Fibroblast of skin of right quadriceps (primary cell): ENCODE results near the gene LRRC25.
"Not testable (repeated sequence)": the region's sequence is repeated elsewhere in the genome, so short reads cannot be mapped to it uniquely, and the experiment has no call there.

Experiments used
- DNase-seq: peaks from one replicate; pipeline ENCODE4 v3.0.0-alpha.2; 2013

LRRC25 gene

DNA sequence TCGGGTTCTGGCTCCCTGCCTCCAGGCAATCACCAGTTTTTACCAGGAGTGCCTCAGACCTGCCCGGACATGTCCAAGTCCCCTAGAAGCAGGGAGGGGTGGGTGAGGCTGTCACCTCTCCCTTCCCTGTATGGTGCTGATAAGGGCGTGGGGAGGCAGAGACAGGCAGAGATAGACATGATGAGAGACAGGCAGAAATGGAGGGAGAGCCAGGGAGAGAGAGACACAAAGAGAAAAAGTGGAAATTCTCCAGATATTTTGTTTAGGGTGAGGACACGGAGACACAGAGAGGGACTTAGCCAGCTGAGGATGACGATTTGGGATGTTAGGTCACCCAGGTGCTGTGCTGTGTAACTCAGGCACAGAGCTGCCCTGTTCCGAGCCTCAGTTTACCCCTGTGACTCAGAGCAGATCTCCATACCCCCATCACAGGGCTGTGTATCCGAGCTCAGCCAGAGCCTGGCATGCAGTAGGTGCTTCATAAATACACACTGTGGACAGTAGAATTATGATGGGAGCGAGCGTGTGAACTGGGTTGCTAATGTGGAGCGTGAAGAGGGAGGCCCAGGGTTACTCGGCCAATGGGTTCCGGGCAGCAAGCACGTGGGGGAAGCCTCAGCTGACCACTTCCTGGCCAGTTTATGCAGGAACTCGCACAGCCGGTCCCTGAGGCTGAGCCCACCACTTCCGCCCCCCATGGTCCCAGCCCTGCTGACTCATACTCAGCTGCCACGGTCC is 23.4 kb downstream of the LRRC25 start:
- peak; percentile 94 for DNase-seq

DNA sequence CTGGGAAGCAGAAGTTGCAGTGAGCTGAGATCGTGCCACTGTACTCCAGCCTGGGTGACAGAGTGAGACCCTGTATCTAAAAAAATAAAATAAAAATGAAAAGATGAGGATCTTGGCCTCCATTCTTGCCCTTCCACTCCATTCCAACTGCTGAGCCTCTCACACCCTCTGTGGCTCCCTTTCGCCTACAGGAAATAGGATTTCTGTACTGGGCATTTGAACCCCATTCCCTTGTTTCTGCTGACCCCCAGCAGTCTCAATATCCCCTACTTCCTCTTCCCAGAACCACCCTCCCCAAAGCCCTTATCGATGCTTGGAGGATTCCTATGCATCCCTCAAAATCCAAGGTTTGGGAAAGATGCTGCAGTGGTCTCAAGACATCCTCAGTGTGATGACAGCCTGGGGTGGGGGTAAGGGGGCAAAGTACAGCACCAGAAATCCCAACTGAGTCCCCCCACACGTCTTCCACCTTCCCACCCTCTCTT is 24.0 kb downstream of the LRRC25 start:
- no peak for DNase-seq

DNA sequence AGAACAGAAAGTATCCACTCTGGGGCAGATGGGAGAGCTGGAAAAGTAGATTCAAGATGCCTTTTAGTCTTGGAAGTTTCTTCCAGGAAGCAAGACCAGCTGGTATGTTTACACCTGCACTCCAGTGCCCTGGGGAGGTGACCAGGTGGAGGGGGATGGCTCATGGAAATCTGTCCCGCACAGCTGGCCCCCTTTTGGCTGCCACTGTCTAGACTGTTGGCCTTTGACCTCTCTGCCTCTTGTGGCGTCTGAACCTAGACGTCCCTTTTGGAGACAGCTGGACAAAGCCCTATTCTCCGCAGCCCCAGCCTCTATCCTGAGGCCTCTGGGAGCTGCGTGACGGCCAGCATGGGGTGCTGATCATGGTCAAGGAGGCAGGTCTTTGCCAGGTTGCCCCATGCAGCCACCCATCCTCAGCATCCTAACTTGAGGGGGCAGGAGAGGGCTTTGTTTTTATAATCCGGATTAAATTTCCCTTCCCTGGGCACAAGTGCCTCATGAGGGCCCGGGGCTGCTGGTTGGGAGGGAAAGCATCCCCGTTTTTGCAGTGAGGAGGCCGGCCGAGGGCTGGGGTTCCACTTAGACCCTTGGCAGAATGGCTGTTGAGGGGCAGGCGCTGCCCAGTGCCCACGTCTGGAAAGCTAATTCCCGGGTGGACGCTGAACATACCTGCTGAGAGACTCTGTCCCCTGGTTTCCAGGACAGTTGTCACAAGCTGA is 28.8 kb downstream of the LRRC25 start:
- DNase-seq = no peak

DNA sequence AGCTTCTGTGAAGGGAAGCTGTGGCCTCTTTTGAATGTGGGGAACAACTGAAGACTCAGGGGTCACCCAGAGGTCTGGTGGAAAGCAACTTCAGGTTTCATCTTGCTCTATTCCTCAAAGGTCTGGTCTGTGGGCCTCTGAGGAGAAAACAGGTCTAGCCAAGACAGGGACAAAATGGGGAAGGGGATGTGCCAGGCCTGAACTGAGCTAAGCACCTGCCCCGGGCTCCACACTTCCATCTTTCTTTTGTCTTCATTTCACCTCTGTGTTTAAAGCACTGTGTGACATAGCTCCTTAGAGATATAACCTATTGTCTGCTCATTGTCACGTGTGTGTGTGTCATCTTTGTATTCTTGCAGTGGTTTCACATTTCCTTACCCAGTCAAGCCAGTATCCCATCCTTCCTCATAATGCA is 31.4 kb downstream of the LRRC25 start:
- no peak for DNase-seq

DNA sequence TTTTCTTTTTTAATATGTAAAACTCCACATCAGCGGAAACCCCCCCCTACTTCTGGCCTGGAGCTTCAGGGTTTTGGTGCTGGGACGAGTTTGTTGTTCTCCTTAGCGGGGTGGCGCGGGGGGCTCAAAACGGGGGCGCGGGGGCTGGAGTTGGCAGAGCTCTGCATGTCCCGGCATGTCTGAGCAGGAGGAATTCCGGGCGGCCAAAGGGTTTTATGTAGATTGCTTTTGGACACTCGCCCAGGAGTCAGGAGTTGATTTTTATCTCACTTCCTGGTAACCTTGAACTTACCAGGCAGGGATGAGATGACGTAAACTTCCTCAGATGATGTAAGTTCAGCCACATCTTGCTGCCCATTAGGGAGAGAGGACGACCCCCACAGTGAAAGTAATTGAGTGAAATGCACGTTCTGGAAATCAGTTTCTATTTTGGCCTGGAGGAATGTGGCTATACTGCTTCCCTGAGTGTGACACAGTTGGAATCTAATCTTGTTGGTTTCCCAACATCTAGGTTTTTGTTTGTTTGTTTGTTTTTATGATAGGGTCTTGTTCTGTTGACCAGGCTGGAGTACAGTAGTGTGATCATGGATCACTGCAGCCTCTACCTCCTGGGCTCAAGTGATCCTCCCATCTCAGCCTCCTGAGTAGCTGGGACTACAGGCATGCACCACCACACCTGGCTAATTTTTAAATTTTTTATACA is 32.4 kb downstream of the LRRC25 start:
- DNase-seq = peak; percentile 99

DNA sequence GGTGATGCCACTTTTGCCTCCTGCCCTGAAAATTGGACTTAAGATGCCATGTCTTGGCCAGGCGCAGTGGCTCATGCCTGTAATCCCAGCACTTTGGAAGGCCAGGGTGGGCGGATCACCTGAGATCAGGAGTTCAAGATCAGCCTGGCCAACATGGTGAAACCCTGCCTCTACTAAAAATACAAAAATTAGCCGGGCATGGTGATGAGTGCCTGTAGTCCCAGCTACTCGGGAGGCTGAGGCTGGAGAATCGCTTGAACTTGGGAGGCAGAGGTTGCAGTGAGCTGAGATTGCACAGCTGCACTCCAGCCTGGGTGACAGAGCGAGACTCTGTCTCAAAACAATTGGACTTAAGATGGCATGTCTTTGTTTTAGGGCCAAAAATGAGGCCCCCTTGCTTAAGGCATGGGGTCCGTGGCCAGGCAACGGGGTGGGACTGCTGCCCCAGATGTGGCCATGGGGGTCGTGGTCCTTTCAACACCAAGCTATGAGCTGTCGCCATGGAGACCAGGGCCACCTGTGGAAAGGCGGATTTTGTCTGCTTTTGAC is 33.1 kb downstream of the LRRC25 start:
- not testable (repeated sequence) for DNase-seq

DNA sequence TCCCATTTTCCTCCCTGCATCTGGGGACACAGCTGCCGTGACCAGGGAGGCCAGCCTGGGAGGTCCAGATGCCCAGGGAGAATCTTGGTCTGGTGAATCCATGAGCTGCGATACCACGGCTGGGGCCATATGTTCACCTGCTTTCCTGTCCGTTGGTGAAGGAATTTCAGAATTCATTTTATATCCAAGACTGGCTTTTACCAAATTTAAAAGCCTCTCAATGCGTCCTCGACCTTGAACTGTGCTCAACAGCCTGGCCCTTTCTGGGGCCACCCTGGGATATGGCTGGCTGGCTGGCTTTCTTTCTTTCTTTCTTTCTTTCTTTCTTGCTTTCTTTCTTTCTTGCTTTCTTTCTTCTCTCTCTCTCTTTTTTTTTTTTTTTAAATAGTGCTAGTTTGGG is 33.6 kb downstream of the LRRC25 start:
- no peak for DNase-seq

DNA sequence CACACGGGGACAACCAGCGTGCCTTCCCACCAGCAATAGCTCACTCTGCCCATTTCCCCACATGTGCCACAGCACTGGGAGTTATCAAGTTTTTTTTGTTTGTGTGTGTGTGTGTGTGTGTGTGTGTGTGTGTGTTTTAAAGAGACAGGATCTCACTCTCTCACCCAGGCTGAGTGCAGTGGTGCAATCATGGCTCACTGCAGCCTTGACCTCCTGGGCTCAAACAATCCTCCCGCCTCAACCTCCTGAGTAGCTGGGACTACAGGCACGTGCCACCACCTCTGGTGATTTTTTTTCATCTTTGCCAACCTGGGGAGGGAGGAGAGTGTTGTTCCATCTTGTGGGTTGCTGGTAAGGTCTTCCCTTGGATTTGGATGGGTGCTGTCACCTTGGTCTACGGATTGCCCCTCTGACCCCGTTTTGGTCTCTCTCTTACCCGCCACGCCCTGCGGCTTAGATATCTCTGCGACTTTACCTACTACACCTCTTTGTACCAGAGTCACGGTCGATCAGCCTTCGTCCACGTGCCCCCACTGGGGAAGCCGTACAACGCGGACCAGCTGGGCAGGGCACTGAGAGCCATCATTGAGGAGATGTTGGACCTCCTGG is 34.4 kb downstream of the LRRC25 start:
- no peak for DNase-seq

DNA sequence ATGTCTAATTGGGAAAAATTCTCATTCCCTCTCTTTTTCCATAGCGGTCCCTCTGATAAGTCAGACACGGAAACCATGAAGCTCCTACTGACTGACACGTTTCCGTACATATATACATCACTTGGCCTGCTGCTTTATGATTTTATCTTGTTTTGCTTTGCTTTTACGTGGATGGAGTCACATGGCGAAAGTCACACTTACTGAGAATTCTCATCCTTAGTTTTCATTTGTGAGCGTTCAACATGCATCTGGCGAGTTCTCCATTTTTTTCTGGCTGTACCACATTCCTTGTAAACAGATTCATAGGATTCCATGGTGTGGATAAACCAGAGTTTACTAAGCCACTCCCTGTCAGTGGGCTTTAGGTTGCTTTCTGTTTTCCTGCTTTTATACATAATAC is 35.8 kb downstream of the LRRC25 start:
- DNase-seq = no peak

DNA sequence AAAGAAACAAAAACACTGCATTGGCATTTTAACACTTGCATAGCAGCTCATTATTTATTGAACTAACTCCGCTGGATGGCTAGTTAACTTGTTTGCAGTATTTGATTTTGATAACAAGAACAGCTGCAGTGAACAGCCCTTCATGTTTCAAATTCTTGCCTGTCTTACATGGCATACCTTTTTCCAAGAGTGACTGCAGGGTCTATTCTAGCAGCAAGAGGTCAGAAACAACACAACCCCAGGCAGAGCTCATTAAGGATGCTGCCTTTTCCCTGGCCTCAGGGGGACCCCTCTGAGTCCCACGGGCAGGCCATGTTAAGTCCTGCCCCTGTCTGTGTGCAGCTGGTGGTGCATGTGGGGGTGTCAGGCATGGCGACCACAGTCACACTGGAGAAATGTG is 40.4 kb downstream of the LRRC25 start:
- DNase-seq = no peak

DNA sequence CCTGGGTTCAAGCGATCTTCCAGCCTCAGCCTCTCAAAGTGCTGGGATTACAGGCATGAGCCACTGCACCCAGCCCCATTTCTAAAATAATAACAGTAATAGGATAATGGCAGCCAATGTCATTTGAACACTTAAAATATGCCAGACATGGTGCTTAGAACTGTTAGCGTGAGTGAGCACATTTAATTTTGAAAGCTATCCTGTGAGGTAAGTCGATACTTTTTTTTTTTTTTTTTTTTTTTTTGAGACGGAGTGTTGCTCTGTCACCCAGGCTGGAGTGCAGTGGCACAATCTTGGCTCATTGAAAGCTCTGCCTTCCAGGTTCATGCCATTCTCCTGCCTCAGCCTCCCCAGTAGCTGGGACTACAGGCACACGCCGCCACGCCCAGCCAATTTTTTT is 42.7 kb downstream of the LRRC25 start:
- not testable (repeated sequence) for DNase-seq

DNA sequence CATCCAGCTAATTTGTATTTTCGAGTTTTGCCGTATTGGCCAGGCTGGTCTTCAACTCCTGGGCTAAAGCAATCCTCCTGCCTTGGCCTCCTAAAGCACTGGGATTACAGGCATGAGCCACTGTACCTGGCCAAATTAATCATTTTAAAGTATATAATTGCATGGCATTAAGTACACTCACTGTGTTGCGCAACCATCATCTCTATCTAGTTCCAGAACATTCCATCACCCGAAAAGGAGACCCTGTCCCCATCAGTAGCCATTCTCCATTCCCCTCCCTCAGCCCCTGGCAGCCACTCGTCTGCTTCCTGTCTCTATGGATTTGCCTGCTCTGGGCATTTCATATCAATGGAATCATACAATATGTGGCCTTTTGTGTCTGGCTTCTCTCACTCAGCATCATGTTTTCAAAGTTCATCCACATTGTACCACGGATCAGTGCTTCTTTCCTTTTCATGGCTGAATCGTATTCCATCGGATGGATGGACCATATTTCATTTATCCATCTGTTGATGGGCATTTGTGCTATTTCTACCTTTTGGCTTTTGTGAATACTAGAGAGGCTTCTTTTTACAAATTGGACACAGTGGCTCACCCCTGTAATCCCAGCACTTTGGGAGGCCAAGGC is 43.9 kb downstream of the LRRC25 start:
- no peak for DNase-seq

DNA sequence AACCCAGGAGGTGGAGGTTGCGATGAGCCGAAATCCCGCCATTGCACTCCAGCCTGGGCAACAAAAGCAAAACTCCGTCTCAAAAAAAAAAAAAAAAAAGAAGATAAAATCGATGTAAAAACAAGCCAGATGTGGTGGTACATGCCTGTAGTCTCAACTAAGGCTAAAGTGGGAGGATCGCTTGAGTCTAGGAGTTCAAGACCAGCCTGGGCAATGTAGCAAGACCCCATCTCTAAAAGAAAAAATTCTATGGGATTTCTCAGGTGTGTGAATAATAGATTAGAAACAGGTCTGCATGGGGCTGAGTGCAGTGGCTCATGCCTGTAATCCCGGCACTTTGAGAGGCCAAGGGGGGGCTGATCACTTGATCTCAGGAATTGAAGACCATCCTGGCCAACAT is 45.9 kb downstream of the LRRC25 start:
- no peak for DNase-seq

DNA sequence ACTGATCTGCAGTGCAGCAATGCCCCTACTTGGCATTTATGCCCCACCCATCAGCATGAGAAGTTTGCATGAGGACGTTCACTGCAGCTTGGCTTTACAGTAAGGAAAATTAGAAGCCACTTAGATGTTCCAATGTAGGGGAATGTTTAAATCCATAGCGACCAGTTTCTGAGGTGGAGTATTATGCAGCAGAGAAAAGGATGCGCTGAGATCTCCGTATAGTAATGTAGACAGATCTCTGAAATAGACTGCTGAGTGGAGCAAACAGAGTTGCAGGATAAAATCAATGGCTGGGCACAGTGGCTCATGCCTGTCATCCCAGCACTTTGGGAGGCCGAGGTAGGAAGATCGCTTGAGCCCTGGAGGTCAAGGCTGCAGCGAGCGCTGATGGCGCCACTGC is 46.9 kb downstream of the LRRC25 start:
- no peak for DNase-seq

DNA sequence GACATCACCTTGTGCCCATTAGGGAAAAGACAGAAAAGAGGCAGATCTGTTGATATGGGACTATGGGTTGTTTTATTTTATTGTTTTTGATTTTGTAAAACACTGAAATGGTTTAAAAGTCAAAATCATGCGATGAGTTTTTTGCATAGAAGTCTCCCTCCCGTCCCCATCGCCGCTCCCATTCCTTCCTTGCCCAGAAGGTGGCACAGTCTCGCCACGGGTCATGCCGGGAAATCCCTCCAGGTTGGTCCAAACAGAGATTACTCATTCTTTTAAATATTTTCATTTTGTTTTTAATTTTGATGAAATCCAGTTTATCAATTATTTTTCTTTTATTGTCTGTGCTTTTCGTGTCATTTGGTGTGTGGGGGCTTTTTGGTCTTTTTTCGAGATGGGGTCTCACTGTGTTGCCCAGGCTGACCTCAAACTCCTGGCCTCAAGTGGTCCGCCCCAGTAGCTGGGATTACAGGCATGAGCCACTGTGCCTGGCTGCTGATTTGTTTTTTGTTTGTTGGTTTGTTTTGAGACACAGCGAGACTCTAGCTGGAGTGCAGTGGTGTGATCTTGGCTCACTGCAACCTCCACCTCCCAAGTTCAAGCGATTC is 47.8 kb downstream of the LRRC25 start:
- DNase-seq = peak; percentile 52

DNA sequence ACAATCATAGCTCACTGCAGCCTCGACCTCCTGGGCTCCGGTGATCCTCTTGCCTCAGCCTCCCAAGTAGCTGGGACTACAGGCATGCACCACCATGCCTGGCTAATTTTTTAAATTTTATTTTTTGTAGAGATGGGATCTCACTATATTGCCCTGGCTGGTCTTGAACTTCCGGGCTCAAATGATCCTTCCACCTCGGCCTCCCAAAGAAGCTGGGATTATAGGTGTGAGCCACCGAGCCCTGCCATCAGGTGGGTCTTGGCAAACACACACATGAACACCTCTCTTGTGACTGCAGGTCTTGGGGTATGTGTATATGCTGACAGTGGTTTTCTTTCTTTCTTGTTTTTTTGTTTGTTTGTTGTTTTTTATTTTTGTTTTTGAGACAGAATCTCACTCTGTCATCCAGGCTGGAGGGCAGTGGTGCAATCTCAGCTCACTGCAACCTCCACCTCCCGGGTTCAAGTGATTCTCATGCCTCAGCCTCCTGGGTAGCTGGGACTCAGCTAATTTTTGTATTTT is 48.5 kb downstream of the LRRC25 start:
- DNase-seq = not testable (repeated sequence)

DNA sequence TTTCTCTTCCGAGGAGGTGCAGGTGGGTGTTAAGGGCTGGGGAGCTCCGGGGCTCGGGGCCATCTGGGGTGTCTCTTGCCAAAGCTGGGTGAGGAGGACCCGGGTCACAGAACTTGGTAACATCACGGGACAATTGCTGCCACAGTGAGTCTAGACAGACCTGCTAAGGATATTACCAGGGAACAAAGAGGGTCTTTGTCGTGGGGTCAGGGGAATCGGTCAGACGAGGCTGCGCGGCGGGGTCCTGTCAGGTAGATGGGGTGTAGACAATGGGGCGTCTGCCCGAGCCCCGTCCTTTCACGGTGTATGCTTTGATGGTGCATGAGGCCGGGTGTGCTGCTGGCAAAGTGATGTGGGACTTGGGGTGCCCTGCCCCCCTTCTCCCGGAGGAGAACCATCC is 49.3 kb downstream of the LRRC25 start:
- no peak for DNase-seq

DNA sequence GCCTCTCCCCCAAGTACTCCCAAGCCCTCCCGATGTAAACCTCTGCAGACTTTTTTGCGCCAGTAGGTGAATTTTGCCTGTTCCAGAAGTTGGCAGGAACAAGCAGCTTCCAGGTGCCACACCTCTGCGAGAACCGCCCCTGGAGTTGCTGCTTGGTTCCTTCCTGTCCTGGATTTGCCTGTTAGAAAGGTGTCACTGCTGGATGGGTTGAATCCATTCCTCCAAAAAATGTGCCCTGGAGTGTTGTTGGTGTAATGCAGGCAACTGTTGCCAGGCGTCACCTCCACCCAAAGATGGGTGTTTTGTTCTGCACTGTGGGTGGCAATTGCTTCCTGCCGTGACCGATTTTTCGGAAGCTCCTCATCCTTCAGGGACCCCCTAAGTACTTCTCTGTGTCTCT is 51.3 kb downstream of the LRRC25 start:
- DNase-seq = no peak

DNA sequence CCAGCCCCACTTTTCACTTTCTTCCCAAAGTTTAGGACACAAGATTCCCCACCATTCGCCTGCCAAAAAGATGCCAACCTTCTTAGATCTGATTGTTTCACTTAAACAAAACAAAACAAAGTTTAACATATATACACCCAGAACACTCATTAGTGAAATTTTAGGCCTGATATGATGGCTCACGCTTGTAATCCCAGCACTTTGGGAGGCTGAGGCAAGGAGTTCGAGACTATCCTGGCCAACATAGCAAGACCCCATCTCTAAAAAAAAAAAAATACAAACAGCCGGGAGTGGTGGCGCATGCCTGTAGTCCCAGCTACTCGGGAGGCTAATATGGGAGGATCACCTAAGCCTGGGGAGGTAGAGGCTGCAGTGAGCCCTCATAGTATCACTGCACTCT is 52.1 kb downstream of the LRRC25 start:
- no peak for DNase-seq

DNA sequence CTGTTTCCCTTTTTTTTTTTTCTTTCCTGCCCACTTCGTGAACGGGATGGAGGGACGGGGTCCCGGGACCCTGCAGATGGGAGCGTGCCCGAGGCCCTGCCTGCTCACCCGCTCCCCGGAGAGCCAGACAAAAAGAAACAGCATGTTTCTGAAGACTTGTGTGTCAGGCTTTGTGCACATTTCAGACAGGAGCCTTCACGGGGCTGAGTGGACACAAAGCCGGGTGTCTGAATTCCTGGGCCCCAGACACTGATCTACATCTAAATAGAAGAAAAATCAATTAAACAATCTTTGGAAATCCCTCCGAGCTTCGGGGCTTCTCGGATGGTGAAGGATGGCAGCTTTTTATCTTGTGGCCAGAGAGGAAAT is 52.9 kb downstream of the LRRC25 start:
- no peak for DNase-seq

DNA sequence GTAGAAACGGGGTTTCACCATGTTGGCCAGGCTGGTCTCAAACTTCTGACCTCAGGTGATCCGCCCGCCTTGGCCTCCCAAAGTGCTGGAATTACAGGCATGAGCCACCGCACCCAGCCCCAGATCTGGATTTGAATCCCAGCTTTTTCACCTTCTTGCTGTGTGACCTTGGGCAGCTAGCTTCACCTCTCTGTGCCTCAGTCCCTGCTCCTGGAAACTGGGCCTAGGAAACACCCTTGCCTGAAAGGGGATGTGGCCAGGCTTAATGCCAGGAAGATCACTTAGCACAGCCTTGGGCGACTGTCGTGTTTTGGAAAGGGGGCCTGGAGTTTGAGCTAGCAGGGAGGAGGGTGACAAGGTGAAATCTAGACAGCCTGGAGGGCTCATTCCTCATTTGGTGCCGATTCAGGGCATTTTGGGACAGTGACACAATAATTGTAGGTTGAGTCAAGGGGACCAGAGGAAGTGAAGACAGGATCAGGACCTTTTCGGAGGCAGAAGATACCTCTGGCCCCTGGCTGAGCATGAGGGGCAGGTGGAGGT is 55.3 kb downstream of the LRRC25 start:
- DNase-seq = no peak
